Omental fat pad (tissue), 4 donors: ENCODE data around the gene SPEN. TPM values are rescaled to one million over a fixed set of nuclear protein-coding genes. Genes with fewer than 3 reads are reported as not detected.
"Not testable (repeated sequence)": the region's sequence is repeated elsewhere in the genome, so short reads cannot be mapped to it uniquely, and the experiment has no call there.

ENCODE experiments used
- ATAC-seq: fragments of 150-250 bp; one replicate; pipeline ENCODE4 v1.9.1; 2016; ENCODE audit warnings: mild to moderate bottlenecking, moderate library complexity; ENCODE audit not compliant: low FRiP score
- DNase-seq: peaks from one replicate; pipeline ENCODE4 v3.0.0-alpha.2; 2019; ENCODE audit warnings: low spot score
- CTCF ChIP-seq, 3 donors: fragments of 450-650 bp; IDR thresholded peaks; one replicate each; pipeline ENCODE4 v1.5.1; 2016 to 2017; ENCODE audit warnings: antibody characterized with exemption in 3 of 3, mild to moderate bottlenecking in 3 of 3, moderate library complexity in 2 of 3
- total RNA-seq, 4 donors: library from RNA; depleted of rRNA; stranded (reverse); fragments of >200 nt; gene quantifications; one replicate each; pipeline ENCODE4 v1.1.0, GENCODE V29; 2016

Gene SPEN
- total RNA-seq, 4 donors from 2014 or later: 33.4 to 64.0 (median 51.5) TPM

GRCh38 chr1:15895233-15895632, 47.7 kb downstream of the SPEN start:
- ATAC-seq: no peak
- no peak for TF ChIP-seq CTCF (IDR thresholded peaks at IDR 0.05)
- no peak for DNase-seq

DNA sequence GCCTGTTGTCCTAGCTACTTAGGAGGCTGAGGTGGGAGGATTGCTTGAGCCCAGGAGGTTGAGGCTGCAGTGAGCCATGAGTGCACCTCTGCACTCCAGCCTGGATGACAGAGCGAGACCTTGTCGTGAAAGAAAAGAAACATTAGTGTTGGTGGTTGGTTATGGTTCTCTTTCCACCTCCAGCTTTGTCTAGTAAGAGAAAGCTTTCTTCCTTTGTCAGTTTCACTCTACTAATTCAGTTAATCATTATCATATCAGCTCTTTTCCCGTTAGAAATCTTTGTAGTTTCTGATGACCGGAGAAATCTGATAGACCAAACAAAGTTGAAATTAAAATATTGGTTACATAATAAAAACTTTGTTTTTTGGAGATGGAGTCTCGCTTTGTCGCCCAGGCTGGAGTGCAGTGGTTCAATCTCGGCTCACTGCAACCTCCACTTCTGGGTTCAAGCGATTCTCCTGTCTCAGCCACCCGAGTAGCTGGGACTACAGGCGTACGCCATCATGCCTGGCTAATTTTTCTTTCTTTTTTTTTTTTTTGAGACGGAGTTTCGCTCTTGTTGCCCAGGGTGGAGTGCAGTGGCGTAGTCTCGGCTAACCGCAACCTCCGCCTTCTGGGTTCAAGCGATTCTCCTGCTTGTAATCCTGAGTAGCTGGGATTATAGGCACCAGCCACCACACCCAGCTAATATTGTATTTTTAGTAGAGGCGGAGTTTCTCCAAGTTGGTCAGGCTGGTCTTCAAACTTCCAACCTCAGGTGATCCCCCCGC, 49.5 kb downstream of the SPEN start:
- not testable (repeated sequence) for ATAC-seq, DNase-seq

GRCh38 chr1:15899266-15899665, 51.8 kb downstream of the SPEN start:
- no peak for ATAC-seq
- DNase-seq: no peak
- no peak for TF ChIP-seq CTCF (IDR thresholded peaks at IDR 0.05)

DNA sequence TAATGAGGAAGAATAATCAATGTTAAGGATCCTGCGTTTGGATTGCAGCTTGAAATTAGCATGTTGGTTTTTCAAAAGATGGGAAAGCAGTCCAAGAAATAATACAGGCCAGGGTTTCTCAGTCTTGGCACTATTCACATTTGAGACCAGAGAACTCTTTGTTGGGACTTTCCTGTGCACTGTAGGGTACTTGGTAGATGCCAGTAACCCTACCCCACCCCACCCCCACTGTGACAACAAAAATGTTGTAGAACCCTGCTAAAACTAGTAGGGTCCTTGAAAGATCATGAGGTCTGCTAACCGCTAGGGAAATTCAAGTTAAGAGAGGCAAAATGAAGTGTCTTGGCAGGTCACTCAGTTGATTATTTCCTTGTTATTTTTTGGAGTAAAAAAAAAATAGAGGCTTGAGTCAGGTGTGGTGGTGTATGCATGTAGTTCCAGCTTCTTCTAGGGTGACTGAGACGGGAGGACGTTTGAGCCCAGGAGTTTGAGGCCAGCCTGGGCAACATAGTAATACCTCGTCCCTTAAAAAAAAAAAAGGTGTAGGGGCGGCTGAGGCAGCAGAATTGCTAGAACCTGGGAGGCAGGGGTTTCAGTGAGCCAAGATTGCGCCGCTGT, 53.3 kb downstream of the SPEN start:
- ATAC-seq: no peak
- TF ChIP-seq CTCF (IDR thresholded peaks at IDR 0.05): no peak
- no peak for DNase-seq

DNA sequence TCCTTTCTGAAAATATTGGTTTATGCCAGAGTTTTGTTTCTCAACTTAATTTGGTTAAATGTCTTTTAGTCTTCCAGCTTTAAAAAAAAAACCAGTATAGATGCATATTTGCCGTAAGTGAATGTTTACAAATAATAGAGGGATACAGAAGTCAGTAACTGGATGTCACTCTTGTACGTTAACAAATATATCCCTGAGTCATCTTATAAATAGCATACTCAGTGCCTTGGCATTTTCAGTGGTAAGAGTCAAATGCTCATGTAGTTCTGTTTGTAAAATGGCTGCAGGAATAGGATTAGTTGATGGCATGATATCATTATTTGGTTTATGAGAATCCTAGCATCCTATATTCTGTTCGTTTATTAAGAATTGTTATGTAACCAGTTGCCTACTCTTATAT, 55.4 kb downstream of the SPEN start:
- ATAC-seq (no peak), DNase-seq (no peak)
- no peak for TF ChIP-seq CTCF (IDR thresholded peaks at IDR 0.05)

GRCh38 chr1:15908597-15908996, 61.1 kb downstream of the SPEN start:
- no peak for DNase-seq
- no peak for ATAC-seq
- TF ChIP-seq CTCF (IDR thresholded peaks at IDR 0.05): no peak

DNA sequence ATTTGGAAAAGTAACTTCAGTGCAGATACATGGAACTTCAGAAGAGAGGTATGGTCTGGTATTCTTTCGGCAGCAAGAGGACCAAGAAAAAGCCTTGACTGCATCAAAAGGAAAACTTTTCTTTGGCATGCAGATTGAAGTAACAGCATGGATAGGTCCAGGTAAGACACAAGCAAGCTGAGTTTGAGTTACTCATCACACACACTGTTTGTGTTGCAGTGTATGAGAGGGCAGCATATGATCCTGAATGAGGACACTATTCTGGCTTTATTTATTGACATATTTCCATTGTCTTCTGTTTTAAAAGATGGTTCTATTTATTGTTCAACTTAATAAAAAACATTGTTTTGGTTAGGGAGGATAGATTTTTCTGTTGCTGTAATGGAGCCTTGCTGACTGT, 63.6 kb downstream of the SPEN start:
- ATAC-seq: no peak

More for the DNA sequence above, 63.6 kb downstream of the SPEN start:
- DNase-seq: no peak
- no peak for TF ChIP-seq CTCF (IDR thresholded peaks at IDR 0.05)
